ENCODE results near the gene CAPN10. TPM values are rescaled to one million over a fixed set of nuclear protein-coding genes. Genes with fewer than 3 reads are reported as not detected.
"Not testable (repeated sequence)": the region's sequence is repeated elsewhere in the genome, so short reads cannot be mapped to it uniquely, and the experiment has no call there.

The CAPN10 gene
- total and polyA plus RNA-seq, 2 donors (not counting 3 experiments of a cell fraction or from before 2014, with no cell fraction given): 25.2 to 39.9 TPM

DNA sequence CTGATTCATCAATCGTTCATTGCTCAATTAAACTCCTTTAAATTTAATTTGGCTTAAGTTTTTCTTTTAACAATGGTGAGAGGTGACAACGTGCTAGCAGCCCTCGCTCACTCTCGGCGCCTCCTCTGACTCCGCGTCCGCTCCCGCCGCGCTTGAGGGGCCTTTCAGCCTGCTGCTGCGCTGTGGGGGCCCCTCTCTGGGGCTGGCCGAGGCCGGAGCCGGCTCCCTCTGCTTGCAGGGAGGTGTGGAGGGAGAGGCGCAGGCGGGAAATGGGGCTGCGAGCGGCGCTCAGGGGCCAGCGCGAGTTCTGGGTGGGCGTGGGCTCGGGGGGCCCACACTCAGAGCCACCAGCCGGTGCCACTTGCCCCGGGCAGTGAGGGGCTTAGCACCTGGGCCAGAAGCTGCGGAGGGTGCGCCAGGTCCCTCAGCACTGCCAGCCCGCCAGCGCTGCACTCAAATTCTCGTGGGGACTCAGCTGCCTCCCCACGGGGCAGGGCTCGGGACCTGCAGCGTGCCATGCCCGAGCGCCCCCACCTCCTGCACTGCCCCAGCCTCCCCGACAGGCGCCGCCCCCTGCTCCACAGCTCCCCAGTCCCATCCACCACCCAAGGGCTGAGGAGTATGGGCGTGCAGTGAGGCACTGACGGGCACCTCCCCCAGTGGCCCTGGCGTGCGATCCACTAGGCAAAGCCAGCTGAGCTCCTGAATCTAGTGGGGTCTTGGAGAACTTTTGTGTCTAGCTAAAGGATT is 48.3 kb upstream of the CAPN10 start:
- FAIRE-seq (no peak), DNase-seq (ENCODE audit: low read depth, low spot score) (no peak)
- no peak for TF ChIP-seq GATA2 (IDR thresholded peaks at IDR 0.05; ENCODE audit: insufficient read depth, insufficient read length, low read depth, low read length)
- no peak for TF ChIP-seq EZH2 (IDR thresholded peaks at IDR 0.05; ENCODE audit: borderline replicate concordance, low read depth, low read length, severe bottlenecking)
- TF ChIP-seq, protein P1, sequence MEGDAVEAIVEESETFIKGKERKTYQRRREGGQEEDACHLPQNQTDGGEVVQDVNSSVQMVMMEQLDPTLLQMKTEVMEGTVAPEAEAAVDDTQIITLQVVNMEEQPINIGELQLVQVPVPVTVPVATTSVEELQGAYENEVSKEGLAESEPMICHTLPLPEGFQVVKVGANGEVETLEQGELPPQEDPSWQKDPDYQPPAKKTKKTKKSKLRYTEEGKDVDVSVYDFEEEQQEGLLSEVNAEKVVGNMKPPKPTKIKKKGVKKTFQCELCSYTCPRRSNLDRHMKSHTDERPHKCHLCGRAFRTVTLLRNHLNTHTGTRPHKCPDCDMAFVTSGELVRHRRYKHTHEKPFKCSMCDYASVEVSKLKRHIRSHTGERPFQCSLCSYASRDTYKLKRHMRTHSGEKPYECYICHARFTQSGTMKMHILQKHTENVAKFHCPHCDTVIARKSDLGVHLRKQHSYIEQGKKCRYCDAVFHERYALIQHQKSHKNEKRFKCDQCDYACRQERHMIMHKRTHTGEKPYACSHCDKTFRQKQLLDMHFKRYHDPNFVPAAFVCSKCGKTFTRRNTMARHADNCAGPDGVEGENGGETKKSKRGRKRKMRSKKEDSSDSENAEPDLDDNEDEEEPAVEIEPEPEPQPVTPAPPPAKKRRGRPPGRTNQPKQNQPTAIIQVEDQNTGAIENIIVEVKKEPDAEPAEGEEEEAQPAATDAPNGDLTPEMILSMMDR (IDR thresholded peaks at IDR 0.05; ENCODE audit: extremely low read depth in 1 of 2, insufficient read depth in 1 of 2, low read depth in 1 of 2, low read length in 2 of 2): no peak
- TF ChIP-seq POLR2AphosphoS5 (IDR thresholded peaks at IDR 0.05; ENCODE audit: insufficient read depth, low read depth, low read length): no peak
- TF ChIP-seq FOS (IDR thresholded peaks at IDR 0.05; ENCODE audit: borderline replicate concordance, insufficient read depth, low read length): no peak
- TF ChIP-seq, protein P2, sequence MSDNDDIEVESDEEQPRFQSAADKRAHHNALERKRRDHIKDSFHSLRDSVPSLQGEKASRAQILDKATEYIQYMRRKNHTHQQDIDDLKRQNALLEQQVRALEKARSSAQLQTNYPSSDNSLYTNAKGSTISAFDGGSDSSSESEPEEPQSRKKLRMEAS (IDR thresholded peaks at IDR 0.05; ENCODE audit: insufficient read depth, insufficient read length): no peak
- no peak for TF ChIP-seq POLR2A (IDR thresholded peaks at IDR 0.05; ENCODE audit: low read depth, low read length)
- TF ChIP-seq JUN (IDR thresholded peaks at IDR 0.05; ENCODE audit: borderline replicate concordance, insufficient read depth, insufficient read length, low read depth): no peak
- TF ChIP-seq MYC (IDR thresholded peaks at IDR 0.05; ENCODE audit: low read depth, low read length): no peak
- no peaks in the 10 kb centered on the region for H3K79me2 ChIP-seq (ENCODE audit: control insufficient read depth, insufficient read depth, low read length)
- ChIA-PET CTCF (interaction anchor here (1.8 kb wide), 1 partner anchor 24 kb away, joined by 4 read pairs; no protein-coding TSS in a partner anchor), POLR2A (no interaction called here)
- no peaks in the 10 kb centered on the region for H3K9me1 ChIP-seq (replicated peaks; ENCODE audit: control insufficient read depth, extremely low read depth, insufficient read depth, low read length)
- no peak overlapping the region for H3K9ac ChIP-seq (replicated peaks; ENCODE audit: extremely low read depth, insufficient read depth, low read length)
- intact Hi-C loops (cut with micrococcal nuclease): no loop called here
- peaks cover 0 to 2% of the 10 kb centered on the region in 2 experiments for H3K36me3 ChIP-seq (ENCODE audit: control insufficient read depth in 2 of 2, extremely low read depth in 1 of 2, insufficient read depth in 2 of 2, low read length in 2 of 2)
- H3K4me1 ChIP-seq (ENCODE audit: control insufficient read depth, extremely low read depth, insufficient read depth, low read length): no peaks in the 10 kb centered on the region
- H3K27ac ChIP-seq (ENCODE audit: insufficient read depth, low read depth, low read length): no peak overlapping the region
- no peaks in the 10 kb centered on the region for H3K27me3 ChIP-seq (ENCODE audit: control insufficient read depth in 2 of 2, insufficient read depth in 2 of 2, low read length in 2 of 2)
- H4K20me1 ChIP-seq (replicated peaks; ENCODE audit: control insufficient read depth, extremely low read depth, insufficient read depth, low read length): no peaks in the 10 kb centered on the region
- no peak overlapping the region for H3K4me3 ChIP-seq (replicated peaks in 1 of 3; ENCODE audit: insufficient read depth in 1 of 3, low read depth in 1 of 3, low read length in 3 of 3)
- BruUV-seq (replicated peaks): no TSS peak
- H3K4me2 ChIP-seq (ENCODE audit: insufficient read depth, low read length): no peak overlapping the region
- dilution Hi-C loops (cut with MboI; ENCODE audit: extremely low pct_ligation_motif_present, low sequenced_read_pairs): no loop called here
- no peak overlapping the region for H2AFZ ChIP-seq (ENCODE audit: low read depth, low read length)
- no peaks in the 10 kb centered on the region for H3K9me3 ChIP-seq (replicated peaks; ENCODE audit: control insufficient read depth, insufficient read depth, low read length)

DNA sequence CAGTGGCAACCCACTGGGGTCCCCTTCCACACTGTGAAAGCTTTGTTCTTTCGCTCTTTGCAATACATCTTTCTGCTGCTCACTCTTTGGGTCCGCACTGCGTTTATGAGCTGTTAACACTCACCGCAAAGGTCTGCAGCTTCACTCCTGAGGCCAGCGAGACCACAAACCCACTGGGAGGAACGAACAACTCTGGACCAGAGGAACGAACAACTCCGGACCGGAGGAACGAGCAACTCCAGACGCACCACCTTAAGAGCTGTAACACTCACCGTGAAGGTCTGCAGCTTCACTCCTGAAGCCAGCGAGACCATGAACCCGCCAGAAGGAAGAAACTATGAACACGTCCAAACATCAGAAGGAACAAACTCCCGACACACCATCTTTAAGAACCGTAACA is 47.4 kb upstream of the CAPN10 start:
- POLR2A ChIA-PET; H3K4me2 ChIP-seq (ENCODE audit: insufficient read depth, low read length); H3K27me3 ChIP-seq (ENCODE audit: control insufficient read depth in 2 of 2, insufficient read depth in 2 of 2, low read length in 2 of 2); H3K4me1 ChIP-seq (ENCODE audit: control insufficient read depth, extremely low read depth, insufficient read depth, low read length); H3K36me3 ChIP-seq (ENCODE audit: control insufficient read depth in 2 of 2, extremely low read depth in 1 of 2, insufficient read depth in 2 of 2, low read length in 2 of 2); H3K9me1 ChIP-seq (replicated peaks; ENCODE audit: control insufficient read depth, extremely low read depth, insufficient read depth, low read length); BruUV-seq (replicated peaks); dilution Hi-C loops (cut with MboI; ENCODE audit: extremely low pct_ligation_motif_present, low sequenced_read_pairs); H4K20me1 ChIP-seq (replicated peaks; ENCODE audit: control insufficient read depth, extremely low read depth, insufficient read depth, low read length); intact Hi-C loops (cut with micrococcal nuclease); H3K9ac ChIP-seq (replicated peaks; ENCODE audit: extremely low read depth, insufficient read depth, low read length); H2AFZ ChIP-seq (ENCODE audit: low read depth, low read length); H3K4me3 ChIP-seq (replicated peaks in 1 of 3; ENCODE audit: insufficient read depth in 1 of 3, low read depth in 1 of 3, low read length in 3 of 3); H3K79me2 ChIP-seq (ENCODE audit: control insufficient read depth, insufficient read depth, low read length); FAIRE-seq; DNase-seq (ENCODE audit: low read depth, low spot score); H3K9me3 ChIP-seq (replicated peaks; ENCODE audit: control insufficient read depth, insufficient read depth, low read length); H3K27ac ChIP-seq (ENCODE audit: insufficient read depth, low read depth, low read length): not testable (repeated sequence)
- CTCF ChIA-PET: interaction anchor here (0.6 to 1.8 kb wide), 2 partner anchors 25 to 296 kb away, joined by 4 read pairs; no protein-coding TSS in a partner anchor

All from endothelial cell of umbilical vein (primary cell).